GM12864 (cell line): Measurements from ENCODE around the gene SPTA1.
"Not testable (repeated sequence)": the region's sequence is repeated elsewhere in the genome, so short reads cannot be mapped to it uniquely, and the experiment has no call there.

Experiments
- DNase-seq: peaks from one replicate; pipeline ENCODE4 v3.0.0-alpha.2; 2011; ENCODE audit warnings: low read depth
- H3K4me3 ChIP-seq: 2 replicates; pipeline ENCODE4 v1.5.1; 2011; ENCODE audit warnings: mild to moderate bottlenecking, low read depth, low read length, control low read depth
- CTCF ChIP-seq: IDR thresholded peaks from 2 replicates; pipeline ENCODE4 v1.5.1; 2011; ENCODE audit warnings: low read depth, mild to moderate bottlenecking, moderate library complexity, low read length, control low read depth, inconsistent platforms; ENCODE audit errors: missing control alignments

SPTA1 gene

GRCh38 chr1:158706096-158706495 is 19.6 kb upstream of the SPTA1 start:
- no peak for TF ChIP-seq CTCF
- H3K4me3 ChIP-seq, result no peak overlapping the region
- DNase-seq, result no peak

GRCh38 chr1:158700552-158700951 is 14.0 kb upstream of the SPTA1 start, which contains the start of gene OR6K2:
OR6K2 (minus strand) TSS chr1:158700652; CDS start chr1:158700652, 0 bp downstream.
- TF ChIP-seq CTCF, result no peak
- DNase-seq, result no peak
- no peak within 1 kb of the TSS for H3K4me3 ChIP-seq

DNA sequence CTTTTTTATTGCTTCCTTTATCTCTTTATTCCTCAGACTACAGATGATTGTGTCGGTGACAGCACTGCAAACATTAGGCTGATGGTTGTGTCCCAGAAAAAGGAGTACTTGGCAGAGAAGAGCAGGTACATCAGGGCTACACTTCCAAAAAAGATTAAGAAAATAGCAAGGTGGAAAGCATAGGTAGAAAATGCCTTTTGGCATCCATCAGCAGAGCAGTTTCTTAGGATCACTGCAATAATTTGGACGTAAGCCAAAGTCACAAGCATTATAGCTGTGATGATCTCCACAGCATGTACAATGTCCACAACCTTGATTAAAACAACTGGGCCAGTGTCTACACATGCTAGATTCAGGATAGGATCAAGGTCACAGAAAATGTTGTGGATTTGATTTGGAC is 8.1 kb upstream of the SPTA1 start:
- H3K4me3 ChIP-seq, result no peak overlapping the region
- no peak for DNase-seq
- TF ChIP-seq CTCF, result no peak

GRCh38 chr1:158692356-158692755 is 5.8 kb upstream of the SPTA1 start:
- DNase-seq, result no peak
- no peak for TF ChIP-seq CTCF
- H3K4me3 ChIP-seq, result no peak overlapping the region

- no peak for DNase-seq
- H3K4me3 ChIP-seq, result no peak overlapping the region
- TF ChIP-seq CTCF, result no peak
These were observed 5.4 kb upstream of the SPTA1 start for GRCh38 chr1:158691907-158692306.

DNA sequence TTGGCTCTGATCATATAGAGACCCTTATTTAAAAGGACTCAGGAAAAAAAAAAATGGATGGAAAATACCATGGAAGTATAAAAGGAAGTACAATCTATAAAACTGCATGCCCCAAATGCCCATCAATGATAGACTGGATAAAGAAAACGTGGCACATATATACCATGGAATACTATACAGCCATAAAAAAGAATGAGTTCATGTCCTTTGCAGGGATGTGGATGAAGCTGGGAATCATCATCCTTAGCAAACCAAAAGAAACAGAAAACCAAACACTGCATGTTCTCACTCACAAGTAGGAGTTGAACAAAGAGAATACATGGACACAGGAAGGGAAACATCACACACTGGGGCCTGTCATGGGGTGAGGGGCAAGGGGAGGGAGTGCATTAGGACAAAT is 4.6 kb upstream of the SPTA1 start:
- not testable (repeated sequence) for H3K4me3 ChIP-seq, DNase-seq

DNA sequence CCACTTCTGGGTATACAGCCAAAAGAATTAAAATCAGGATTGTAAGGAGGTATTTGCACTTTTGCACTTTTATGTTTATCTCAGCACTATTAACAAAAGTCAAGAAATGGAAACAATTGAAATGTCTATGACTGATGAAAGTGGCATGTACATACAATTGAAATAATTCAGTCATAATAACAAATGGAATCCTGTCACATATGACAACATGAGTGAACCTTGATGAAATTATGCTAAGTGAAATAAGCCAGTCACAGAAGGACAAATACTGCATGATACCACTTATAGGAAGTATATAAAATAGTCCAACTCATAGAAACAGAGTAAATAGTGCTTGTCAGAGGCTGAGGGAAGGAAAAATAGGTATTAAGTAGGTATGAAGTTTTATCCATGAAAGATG is 3.4 kb upstream of the SPTA1 start:
- H3K4me3 ChIP-seq, result no peak overlapping the region
- TF ChIP-seq CTCF, result no peak
- no peak for DNase-seq

- no peak for TF ChIP-seq CTCF
- no peak overlapping the region for H3K4me3 ChIP-seq
- no peak for DNase-seq
These were observed 2.6 kb upstream of the SPTA1 start for GRCh38 chr1:158689110-158689509.

GRCh38 chr1:158688343-158688742 is 1.8 kb upstream of the SPTA1 start:
- not testable (repeated sequence) for H3K4me3 ChIP-seq, DNase-seq
